22Rv1 (cell line): ENCODE data around the gene SLCO3A1.

Experiments
- ZFX ChIP-seq: fragments of 450-650 bp; IDR thresholded peaks from 2 replicates; pipeline ENCODE4 v1.6.1; 2017; ENCODE audit warnings: antibody characterized with exemption, borderline replicate concordance
- TF ChIP-seq, protein P1 (sequence below): fragments of 450-650 bp; IDR thresholded peaks from 2 replicates; pipeline ENCODE4 v1.5.1; 2017; ENCODE audit warnings: mild to moderate bottlenecking

DNA sequence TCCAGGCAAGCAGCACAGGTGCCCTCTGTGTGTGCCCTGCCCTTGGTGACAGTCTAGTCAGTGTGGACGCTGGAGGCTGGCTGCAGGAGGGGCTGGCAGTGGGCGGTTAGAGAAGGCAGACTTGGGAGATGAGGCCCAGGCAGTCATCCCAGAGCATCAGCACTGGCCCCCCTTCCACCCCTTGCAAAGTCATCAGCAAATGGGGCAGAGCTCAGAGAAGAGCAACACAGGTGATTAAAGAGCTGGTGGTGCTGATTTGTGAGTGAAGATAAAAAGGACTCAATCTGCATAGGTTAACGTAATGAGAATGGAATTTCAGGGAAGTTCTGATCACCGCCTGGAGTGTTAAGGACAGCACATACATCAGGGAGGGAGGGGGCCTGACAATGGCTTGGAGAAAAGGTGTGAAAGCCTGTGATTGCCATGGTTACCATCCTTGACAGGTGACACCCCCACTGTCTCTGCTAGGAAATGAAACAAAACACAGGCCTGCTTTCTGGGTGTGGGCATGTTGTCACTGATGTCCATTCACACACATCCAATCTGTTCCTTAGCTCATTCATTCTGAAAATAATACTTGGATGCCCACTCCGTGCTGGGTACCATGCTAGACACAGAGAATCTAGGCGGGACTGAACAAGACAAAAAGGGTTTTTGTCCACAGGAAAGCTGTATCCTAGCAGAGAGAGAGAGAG, 270.6 kb downstream of the SLCO3A1 start:
- TF ChIP-seq, protein P1, sequence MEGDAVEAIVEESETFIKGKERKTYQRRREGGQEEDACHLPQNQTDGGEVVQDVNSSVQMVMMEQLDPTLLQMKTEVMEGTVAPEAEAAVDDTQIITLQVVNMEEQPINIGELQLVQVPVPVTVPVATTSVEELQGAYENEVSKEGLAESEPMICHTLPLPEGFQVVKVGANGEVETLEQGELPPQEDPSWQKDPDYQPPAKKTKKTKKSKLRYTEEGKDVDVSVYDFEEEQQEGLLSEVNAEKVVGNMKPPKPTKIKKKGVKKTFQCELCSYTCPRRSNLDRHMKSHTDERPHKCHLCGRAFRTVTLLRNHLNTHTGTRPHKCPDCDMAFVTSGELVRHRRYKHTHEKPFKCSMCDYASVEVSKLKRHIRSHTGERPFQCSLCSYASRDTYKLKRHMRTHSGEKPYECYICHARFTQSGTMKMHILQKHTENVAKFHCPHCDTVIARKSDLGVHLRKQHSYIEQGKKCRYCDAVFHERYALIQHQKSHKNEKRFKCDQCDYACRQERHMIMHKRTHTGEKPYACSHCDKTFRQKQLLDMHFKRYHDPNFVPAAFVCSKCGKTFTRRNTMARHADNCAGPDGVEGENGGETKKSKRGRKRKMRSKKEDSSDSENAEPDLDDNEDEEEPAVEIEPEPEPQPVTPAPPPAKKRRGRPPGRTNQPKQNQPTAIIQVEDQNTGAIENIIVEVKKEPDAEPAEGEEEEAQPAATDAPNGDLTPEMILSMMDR = no peak
- no peak for TF ChIP-seq ZFX
